ACC112 (cell line): Measurements from ENCODE around the gene SKIC2.
"Not testable (repeated sequence)": the region's sequence is repeated elsewhere in the genome, so short reads cannot be mapped to it uniquely, and the experiment has no call there.

ENCODE experiments used
- H2AFZ ChIP-seq: fragments of 200-600 bp; sonication (generic); one replicate; pipeline ENCODE4 v1.6.0; 2017; ENCODE audit warnings: antibody characterized with exemption, low read length; ENCODE audit not compliant: unreplicated experiment
- H3K27ac ChIP-seq: fragments of 200-600 bp; sonication (generic); 2 replicates; pipeline ENCODE4 v1.5.1; 2014; ENCODE audit warnings: low read depth, mild to moderate bottlenecking, antibody characterized with exemption, low read length, moderate library complexity
- H3K27me3 ChIP-seq: fragments of 200-600 bp; sonication (generic); 2 replicates; pipeline ENCODE4 v1.6.1; 2014; ENCODE audit warnings: mild to moderate bottlenecking, antibody characterized with exemption, low read length, moderate library complexity, mixed read lengths; ENCODE audit not compliant: insufficient read depth
- H3K36me3 ChIP-seq: fragments of 200-600 bp; sonication (generic); 2 replicates; pipeline ENCODE4 v1.6.1; 2016; ENCODE audit warnings: mild to moderate bottlenecking, antibody characterized with exemption, low read length, moderate library complexity, mixed read lengths; ENCODE audit not compliant: insufficient read depth
- H3K4me1 ChIP-seq: fragments of 200-600 bp; sonication (generic); one replicate; pipeline ENCODE4 v1.6.1; 2016; ENCODE audit warnings: low read length, mixed read lengths; ENCODE audit not compliant: insufficient read depth, unreplicated experiment, control insufficient read depth
- H3K4me3 ChIP-seq: fragments of 200-600 bp; sonication (generic); 2 replicates; pipeline ENCODE4 v1.5.1; 2014; ENCODE audit warnings: mild to moderate bottlenecking, low read depth, low read length
- H3K79me2 ChIP-seq: fragments of 200-600 bp; sonication (generic); one replicate; pipeline ENCODE4 v1.6.0; 2016; ENCODE audit warnings: low read length; ENCODE audit not compliant: control insufficient read depth, unreplicated experiment, insufficient read depth

SKIC2 gene

GRCh38 chr6:31979238-31979898, 20.4 kb downstream of the SKIC2 start:
- Histone ChIP-seq H3K79me2 (no peaks in the 10 kb centered on the region), H3K36me3 (no peaks in the 10 kb centered on the region), H2AFZ (no peak overlapping the region), H3K27ac (no peak overlapping the region), H3K4me1 (no peaks in the 10 kb centered on the region), H3K27me3 (no peaks in the 10 kb centered on the region), H3K4me3 (no peak overlapping the region)

- not testable (repeated sequence) for H3K27me3 ChIP-seq, H3K36me3 ChIP-seq, H3K27ac ChIP-seq
These were observed 21.4 kb downstream of the SKIC2 start for GRCh38 chr6:31980195-31980876.

GRCh38 chr6:31980998-31981397, 22.0 kb downstream of the SKIC2 start:
- H3K36me3 ChIP-seq, H2AFZ ChIP-seq, H3K79me2 ChIP-seq, H3K27me3 ChIP-seq, H3K4me1 ChIP-seq, H3K27ac ChIP-seq, H3K4me3 ChIP-seq: not testable (repeated sequence)

More at GRCh38 chr6:31980195-31980876, 21.4 kb downstream of the SKIC2 start:
- H3K4me1 ChIP-seq, H3K4me3 ChIP-seq, H2AFZ ChIP-seq, H3K79me2 ChIP-seq: not testable (repeated sequence)

GRCh38 chr6:31981744-31982143, 22.8 kb downstream of the SKIC2 start, which contains the start of gene C4A:
Gene C4A, plus strand, starts transcription at chr6:31982057. Its CDS starts 51 bp downstream, at chr6:31982108.
- H3K36me3 ChIP-seq, H3K27me3 ChIP-seq, H3K27ac ChIP-seq, H3K4me1 ChIP-seq, H3K79me2 ChIP-seq, H2AFZ ChIP-seq, H3K4me3 ChIP-seq: not testable (repeated sequence)

- H3K79me2 ChIP-seq, H3K4me1 ChIP-seq, H3K27ac ChIP-seq, H3K36me3 ChIP-seq, H3K27me3 ChIP-seq, H2AFZ ChIP-seq, H3K4me3 ChIP-seq: not testable (repeated sequence)
These were observed 30.4 kb downstream of the SKIC2 start for GRCh38 chr6:31989363-31989762.

- H2AFZ ChIP-seq, H3K27ac ChIP-seq, H3K36me3 ChIP-seq, H3K27me3 ChIP-seq, H3K4me1 ChIP-seq, H3K79me2 ChIP-seq, H3K4me3 ChIP-seq: not testable (repeated sequence)
These were observed 35.4 kb downstream of the SKIC2 start for GRCh38 chr6:31994421-31994820.

- not testable (repeated sequence) for H3K79me2 ChIP-seq
These were observed 37.4 kb downstream of the SKIC2 start for GRCh38 chr6:31996385-31996784.

GRCh38 chr6:32002546-32003268, 43.7 kb downstream of the SKIC2 start:
- not testable (repeated sequence) for H3K27ac ChIP-seq, H3K27me3 ChIP-seq, H2AFZ ChIP-seq, H3K36me3 ChIP-seq, H3K4me1 ChIP-seq, H3K79me2 ChIP-seq, H3K4me3 ChIP-seq

More at GRCh38 chr6:31996385-31996784, 37.4 kb downstream of the SKIC2 start:
- H3K36me3 ChIP-seq, H3K27me3 ChIP-seq, H3K4me1 ChIP-seq, H3K4me3 ChIP-seq, H3K27ac ChIP-seq, H2AFZ ChIP-seq: not testable (repeated sequence)

GRCh38 chr6:32003301-32003700, 44.3 kb downstream of the SKIC2 start:
- not testable (repeated sequence) for H3K27ac ChIP-seq, H2AFZ ChIP-seq, H3K4me3 ChIP-seq

GRCh38 chr6:32004393-32004792, 45.4 kb downstream of the SKIC2 start:
- H3K4me1 ChIP-seq, H3K36me3 ChIP-seq, H3K27me3 ChIP-seq, H3K79me2 ChIP-seq, H2AFZ ChIP-seq, H3K27ac ChIP-seq, H3K4me3 ChIP-seq: not testable (repeated sequence)

More at GRCh38 chr6:32003301-32003700, 44.3 kb downstream of the SKIC2 start:
- not testable (repeated sequence) for H3K36me3 ChIP-seq, H3K4me1 ChIP-seq, H3K27me3 ChIP-seq, H3K79me2 ChIP-seq
